GM18951 (cell line): ENCODE measurements around the gene WT1.

Experiments
- POLR2A ChIP-seq: IDR thresholded peaks from 4 replicates; pipeline ENCODE4 v1.6.1; 2011; ENCODE audit warnings: mild to moderate bottlenecking; ENCODE audit not compliant: insufficient read length, insufficient read depth; ENCODE audit errors: extremely low read depth
- in situ Hi-C: fragments of 300-500 bp; cut with MboI; formaldehyde crosslinking; loops from one replicate; pipeline ENCODE4 v1.12.0; 2022; ENCODE audit warnings: low sequenced_read_pairs, mixed read lengths, inconsistent platforms; ENCODE audit not compliant: unreplicated experiment

The WT1 gene

GRCh38 chr11:32435942-32436750 is 807 bp upstream of the WT1 start:
- no peak for TF ChIP-seq POLR2A
- in situ Hi-C loops = loop anchor here (10.0 kb wide), 1 partner anchor 631 kb away; no protein-coding TSS in a partner anchor

- TF ChIP-seq POLR2A = no peak
- in situ Hi-C loops = loop anchor here (10.0 kb wide), 1 partner anchor 630 kb away; no protein-coding TSS in a partner anchor
Observed at GRCh38 chr11:32435152-32435480, 223 bp downstream of the WT1 start.

GRCh38 chr11:32434356-32435151 is 785 bp downstream of the WT1 start:
- in situ Hi-C loops = loop anchor here (10.0 kb wide), 1 partner anchor 630 kb away; no protein-coding TSS in a partner anchor
- TF ChIP-seq POLR2A = no peak

- in situ Hi-C loops = loop anchor here (10.0 kb wide), 1 partner anchor 629 kb away; no protein-coding TSS in a partner anchor
- TF ChIP-seq POLR2A = no peak
Observed at GRCh38 chr11:32433914-32434355, 1.4 kb downstream of the WT1 start.

- in situ Hi-C loops = loop anchor here (10.0 kb wide), 1 partner anchor 629 kb away; no protein-coding TSS in a partner anchor
- no peak for TF ChIP-seq POLR2A
Observed at GRCh38 chr11:32433101-32433913, 2.0 kb downstream of the WT1 start.

GRCh38 chr11:32432565-32432964 is 2.8 kb downstream of the WT1 start:
- TF ChIP-seq POLR2A = no peak
- in situ Hi-C loops = loop anchor here (10.0 kb wide), 1 partner anchor 628 kb away; no protein-coding TSS in a partner anchor

GRCh38 chr11:32430568-32431381 is 4.6 kb downstream of the WT1 start:
- in situ Hi-C loops = loop anchor here (10.0 kb wide), 1 partner anchor 626 kb away; no protein-coding TSS in a partner anchor
- TF ChIP-seq POLR2A = no peak

GRCh38 chr11:32429477-32429876 is 5.9 kb downstream of the WT1 start:
- in situ Hi-C loops = no loop called here
- TF ChIP-seq POLR2A = no peak

- no peak for TF ChIP-seq POLR2A
- in situ Hi-C loops = no loop called here
Observed at GRCh38 chr11:32428665-32429303, 6.6 kb downstream of the WT1 start.

GRCh38 chr11:32427935-32428664 is 7.2 kb downstream of the WT1 start:
- in situ Hi-C loops = no loop called here
- no peak for TF ChIP-seq POLR2A

GRCh38 chr11:32427616-32427934 is 7.8 kb downstream of the WT1 start:
- in situ Hi-C loops = no loop called here
- TF ChIP-seq POLR2A = no peak
